Urinary bladder (tissue), 4 donors: ENCODE results near the gene DSC2. TPM values are rescaled to one million over a fixed set of nuclear protein-coding genes. Genes with fewer than 3 reads are reported as not detected.

Source experiments
- DNase-seq: peaks from one replicate; pipeline ENCODE4 v3.0.0-alpha.2; 2015; ENCODE audit errors: extremely low spot score
- H3K27ac ChIP-seq: one replicate; pipeline ENCODE4 v1.5.1; 2013; ENCODE audit warnings: low read depth, mild to moderate bottlenecking, moderate library complexity
- H3K36me3 ChIP-seq: one replicate; pipeline ENCODE4 v1.6.1; 2013; ENCODE audit warnings: mild to moderate bottlenecking, moderate library complexity; ENCODE audit not compliant: insufficient read depth
- H3K4me1 ChIP-seq: one replicate; pipeline ENCODE4 v1.6.1; 2013; ENCODE audit warnings: mild to moderate bottlenecking, moderate library complexity; ENCODE audit not compliant: insufficient read depth
- H3K4me3 ChIP-seq: one replicate; pipeline ENCODE4 v1.5.1; 2013; ENCODE audit warnings: low read depth, low read length
- WGBS: extraction: QIAGEN DNeasy Blood & Tissue Kit; methylation state at CpG from one replicate; pipeline ENCODE4 v1.1.7; 2013; 5-methylcytosine and 5-hydroxymethylcytosine counted together
- polyA plus RNA-seq: library from polyadenylated mRNA; stranded (reverse); fragments of 200-250 nt; gene quantifications from one replicate; pipeline ENCODE4 v1.2.3, GENCODE V29; 2013
- total RNA-seq: library from RNA; depleted of rRNA; stranded (reverse); fragments of >200 nt; gene quantifications from one replicate; pipeline ENCODE4 v1.2.3, GENCODE V29; 2014
- donor health status: healthy with polysubstance abuse.
- donor health status: healthy.

DSC2 gene
- total and polyA plus RNA-seq, 2 donors = 1.6 to 7.1 TPM

- H3K4me1 ChIP-seq = no peaks in the 10 kb centered on the region
- H3K27ac ChIP-seq = no peak overlapping the region
- no peak for DNase-seq
- H3K4me3 ChIP-seq = no peak overlapping the region
- WGBS = 88% methylated on average over 4 of the region's 4 CpGs
- no peaks in the 10 kb centered on the region for H3K36me3 ChIP-seq
Measured at GRCh38 chr18:31010601-31011000, 91.6 kb downstream of the DSC2 start.

Other genes starting within 250 kb of the DSC2 start
- gene DSC3, start 59.7 kb downstream of the DSC2 start, total RNA-seq = 9.4 TPM
- gene DSC3, start 59.7 kb downstream of the DSC2 start, polyA plus RNA-seq = 1.7 TPM
- gene DSC1, start 60.4 kb upstream of the DSC2 start, total RNA-seq = 0.16 TPM
- gene DSC1, start 60.4 kb upstream of the DSC2 start, polyA plus RNA-seq = not detected
- gene DSG1, start 215.7 kb upstream of the DSC2 start, total RNA-seq = 0.21 TPM
- not detected for gene DSG1, start 215.7 kb upstream of the DSC2 start, polyA plus RNA-seq